Smooth muscle cell of bladder (primary cell): ENCODE results near the gene FAM156B. TPM values are rescaled to one million over a fixed set of nuclear protein-coding genes. Genes with fewer than 3 reads are reported as not detected.

Source experiments
- total RNA-seq: library from RNA; depleted of rRNA; stranded (reverse); fragments of >200 nt; gene quantifications from 2 replicates; pipeline ENCODE4 v1.2.3, GENCODE V29; 2014

Gene FAM156B, protein sequence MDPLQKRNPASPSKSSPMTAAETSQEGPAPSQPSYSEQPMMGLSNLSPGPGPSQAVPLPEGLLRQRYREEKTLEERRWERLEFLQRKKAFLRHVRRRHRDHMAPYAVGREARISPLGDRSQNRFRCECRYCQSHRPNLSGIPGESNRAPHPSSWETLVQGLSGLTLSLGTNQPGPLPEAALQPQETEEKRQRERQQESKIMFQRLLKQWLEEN
- 12.1 and 12.9 TPM in 2 replicates for total RNA-seq

GRCh38 chrX:52896855-52897709 is at the start of gene FAM156B:
TSS of gene FAM156B (plus strand) at chrX:52897330. CDS start at chrX:52907226, 9,896 bp downstream.

DNA sequence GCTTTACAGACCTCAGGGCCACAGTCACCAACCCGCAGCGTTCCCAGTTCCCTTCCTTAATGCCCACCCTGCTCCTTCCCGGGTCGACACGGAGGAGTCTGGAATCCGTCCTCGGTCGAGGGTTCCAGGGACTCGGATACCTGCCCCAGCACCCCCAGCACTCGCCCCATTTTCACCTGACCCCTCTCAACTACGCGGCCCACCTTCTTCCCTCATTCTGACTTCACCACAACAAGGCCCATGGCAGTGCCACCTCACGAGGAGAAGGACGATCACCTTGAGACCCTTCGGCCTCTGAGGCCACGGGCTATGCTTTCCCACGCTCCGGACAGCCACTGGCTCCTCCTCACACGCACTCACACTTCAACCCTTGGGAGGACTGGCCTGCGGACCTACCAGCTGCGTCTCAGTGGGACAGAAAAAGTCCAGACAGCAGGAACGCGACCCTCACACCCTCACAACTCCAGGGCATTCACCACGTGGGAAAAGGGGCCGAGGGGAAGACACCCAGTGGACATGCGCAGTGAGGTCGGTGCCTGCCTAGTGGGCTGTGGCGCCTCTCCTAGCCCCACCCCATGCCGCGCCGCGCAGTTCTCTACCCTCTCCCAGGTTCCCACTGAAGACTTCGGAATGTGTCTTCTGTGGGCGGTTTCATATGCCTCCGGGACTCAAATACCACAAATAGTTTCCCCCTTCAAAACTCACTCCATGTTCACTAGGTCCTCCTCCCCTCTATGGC is 29.4 kb upstream of the FAM156B start, which contains the start of gene XAGE3:
XAGE3 (minus strand) TSS at position 474 of the 739 bp plus-strand sequence. CDS start 950 bp downstream, outside the sequence.

Other genes with a start within 250 kb of the FAM156B start
- gene SSX7, start 242.4 kb upstream of the FAM156B start, total RNA-seq = not detected in 2 replicates
- gene SSX2, start 190.2 kb upstream of the FAM156B start, total RNA-seq = not detected in 2 replicates
- gene SSX2B, start 146.1 kb upstream of the FAM156B start, total RNA-seq = not detected in 2 replicates
- not detected in 2 replicates for gene SPANXN5, start 99.9 kb upstream of the FAM156B start, total RNA-seq
- gene XAGE5, start 86.0 kb upstream of the FAM156B start, total RNA-seq = not detected in 2 replicates
- not detected in 2 replicates for gene XAGE3, start 29.2 kb upstream of the FAM156B start, total RNA-seq
- 8.8 and 14.5 TPM in 2 replicates for gene FAM156A, start 61.2 kb downstream of the FAM156B start, total RNA-seq
- 1.6 and 1.7 TPM in 2 replicates for gene GPR173, start 151.5 kb downstream of the FAM156B start, total RNA-seq
- 23.7 and 24.7 TPM in 2 replicates for gene TSPYL2, start 185.0 kb downstream of the FAM156B start, total RNA-seq
- gene KANTR, start 196.8 kb downstream of the FAM156B start, total RNA-seq = 7.5 and 8.5 TPM in 2 replicates